HFFc6 (cell line): ENCODE measurements around the gene NRAS. TPM values are rescaled to one million over a fixed set of nuclear protein-coding genes. Genes with fewer than 3 reads are reported as not detected.

Experiments
- DNase-seq: peaks from one replicate; pipeline ENCODE4 v3.0.0-alpha.2; 2018
- H3K27ac Mint-ChIP-seq: 2 replicates; pipeline ENCODE4 v1.8.0; 2020; ENCODE audit warnings: mild to moderate bottlenecking, mixed read lengths
- H3K27me3 Mint-ChIP-seq: 2 replicates; pipeline ENCODE4 v1.8.0; 2021; ENCODE audit warnings: mild to moderate bottlenecking, moderate library complexity, mixed read lengths; ENCODE audit not compliant: insufficient read depth
- H3K36me3 Mint-ChIP-seq: 2 replicates; pipeline ENCODE4 v1.8.0; 2021; ENCODE audit warnings: low read depth, mixed read lengths
- H3K4me1 Mint-ChIP-seq: 2 replicates; pipeline ENCODE4 v1.8.0; 2020; ENCODE audit warnings: low read depth, mixed read lengths
- H3K4me3 Mint-ChIP-seq: 2 replicates; pipeline ENCODE4 v1.8.0; 2020; ENCODE audit warnings: mild to moderate bottlenecking, moderate library complexity, mixed read lengths
- H3K9me3 Mint-ChIP-seq: 2 replicates; pipeline ENCODE4 v1.8.0; 2020; ENCODE audit warnings: mild to moderate bottlenecking, mixed read lengths
- CTCF ChIP-seq: fragments of 200-600 bp; sonication (generic); IDR thresholded peaks from 2 replicates; pipeline ENCODE4 v1.5.0; 2021; ENCODE audit warnings: antibody characterized with exemption, mild to moderate bottlenecking
- total RNA-seq, 6 experiments: library from RNA; stranded (reverse); fragmentation: NEBNext Ultra II Directional; extraction: Animal tissue kit (Norgen Biotek cat#: 25700); gene quantifications; 2 replicates in 1 of 6; 3 replicates in 5 of 6; pipeline ENCODE4 v1.2.3, GENCODE V29; 2021

Gene NRAS
- total RNA-seq, 6 experiments from 2014 or later = 38.9 to 60.1 (median 49.8) TPM

- TF ChIP-seq CTCF = no peak
- Mint-ChIP-seq H3K9me3 (no peaks in the 10 kb centered on the region), H3K27me3 (no peaks in the 10 kb centered on the region; the same call in 1 of the 2 replicates), H3K27ac (no peak overlapping the region), H3K4me1 (peaks cover 12% of the 10 kb centered on the region), H3K36me3 (peaks cover 10% of the 10 kb centered on the region), H3K4me3 (no peak overlapping the region)
- DNase-seq = no peak
These were observed 14.6 kb downstream of the NRAS start for GRCh38 chr1:114701931-114702330.

- Mint-ChIP-seq H3K9me3 (no peaks in the 10 kb centered on the region), H3K4me3 (no peak overlapping the region), H3K27ac (no peak overlapping the region), H3K27me3 (no peaks in the 10 kb centered on the region; the same call in 1 of the 2 replicates), H3K4me1 (peaks cover 21% of the 10 kb centered on the region), H3K36me3 (peaks cover 5% of the 10 kb centered on the region; the same call in 1 of the 2 replicates)
- no peak for TF ChIP-seq CTCF
- DNase-seq = peak; percentile 52
These were observed 16.5 kb downstream of the NRAS start for GRCh38 chr1:114700036-114700600.

GRCh38 chr1:114696810-114697209, 19.8 kb downstream of the NRAS start:
- Mint-ChIP-seq H3K4me1 (peaks cover 21% of the 10 kb centered on the region), H3K27me3 (no peaks in the 10 kb centered on the region; the same call in 1 of the 2 replicates), H3K9me3 (no peaks in the 10 kb centered on the region), H3K27ac (no peak overlapping the region), H3K4me3 (no peak overlapping the region), H3K36me3 (no peaks in the 10 kb centered on the region)
- no peak for TF ChIP-seq CTCF
- DNase-seq = no peak

- Mint-ChIP-seq H3K9me3 (no peaks in the 10 kb centered on the region), H3K4me1 (peaks cover 19% of the 10 kb centered on the region), H3K36me3 (no peaks in the 10 kb centered on the region), H3K27me3 (peaks cover 6% of the 10 kb centered on the region), H3K27ac (no peak within 1 kb of the TSS), H3K4me3 (no peak within 1 kb of the TSS)
- peak; percentile 41 for DNase-seq
- TF ChIP-seq CTCF = no peak
These were observed 21.0 kb downstream of the NRAS start, which contains the start of gene AMPD1 for GRCh38 chr1:114695430-114696058. AMPD1 (minus strand) TSS chr1:114695546; CDS start chr1:114695471, 75 bp downstream.

- TF ChIP-seq CTCF = no peak
- peaks cover 11% of the 10 kb centered on the region for H3K4me1 Mint-ChIP-seq
- H3K36me3 Mint-ChIP-seq = no peaks in the 10 kb centered on the region
- no peaks in the 10 kb centered on the region for H3K9me3 Mint-ChIP-seq
- DNase-seq = no peak
- no peak overlapping the region for H3K4me3 Mint-ChIP-seq
- peaks cover 6% of the 10 kb centered on the region for H3K27me3 Mint-ChIP-seq
- H3K27ac Mint-ChIP-seq = no peak overlapping the region
These were observed 21.8 kb downstream of the NRAS start for GRCh38 chr1:114694540-114695310.
